Small intestine (tissue), 7 donors: ENCODE results near the gene SIVA1. TPM values are rescaled to one million over a fixed set of nuclear protein-coding genes. Genes with fewer than 3 reads are reported as not detected.

Experiments used
- DNase-seq, 2 donors: peaks; one replicate each; pipeline versions ENCODE4 v3.0.0 to v3.0.0-alpha.2; 2013
- FAIRE-seq: peaks from 2 replicates; lab custom pipeline; 2012; peaks lifted over from hg19 to GRCh38; lab: Jason Lieb, UNC
- H3K27ac ChIP-seq, 3 donors: one replicate each; pipeline ENCODE4 v1.5.1; 2013; ENCODE audit warnings: low read length in 2 of 3, mild to moderate bottlenecking in 2 of 3, control low read depth in 1 of 3, inconsistent platforms in 1 of 3, low read depth in 1 of 3, moderate library complexity in 1 of 3
- H3K27me3 ChIP-seq, 3 donors: one replicate each; pipeline ENCODE4 v1.6.1; 2013; ENCODE audit warnings: low read length in 3 of 3, inconsistent platforms in 1 of 3; ENCODE audit not compliant: control insufficient read depth in 3 of 3, insufficient read depth in 3 of 3
- H3K36me3 ChIP-seq, 3 donors: one replicate each; pipeline ENCODE4 v1.6.1; 2013; ENCODE audit warnings: low read length in 3 of 3, inconsistent platforms in 1 of 3, low read depth in 1 of 3, mild to moderate bottlenecking in 1 of 3, moderate library complexity in 1 of 3; ENCODE audit not compliant: control insufficient read depth in 3 of 3, insufficient read depth in 2 of 3
- H3K4me1 ChIP-seq, 3 donors: one replicate each; pipeline ENCODE4 v1.6.1; 2013; ENCODE audit warnings: low read length in 2 of 3, inconsistent platforms in 1 of 3, low read depth in 1 of 3, mild to moderate bottlenecking in 1 of 3, moderate library complexity in 1 of 3; ENCODE audit not compliant: control insufficient read depth in 3 of 3, insufficient read depth in 2 of 3
- H3K4me3 ChIP-seq, 3 donors: one replicate each; pipeline ENCODE4 v1.5.1; 2013; ENCODE audit warnings: low read length in 3 of 3, control low read depth in 1 of 3, inconsistent platforms in 1 of 3, low read depth in 1 of 3, mild to moderate bottlenecking in 1 of 3, moderate library complexity in 1 of 3
- H3K9me3 ChIP-seq, 2 donors: one replicate each; pipeline ENCODE4 v1.6.1; 2013; ENCODE audit warnings: low read depth in 1 of 2, low read length in 1 of 2; ENCODE audit not compliant: control insufficient read depth in 2 of 2, insufficient read depth in 1 of 2
- WGBS, 3 donors: extraction: QIAGEN DNeasy Blood & Tissue Kit; methylation state at CpG; one replicate each; pipeline ENCODE4 v1.1.7; 2013; 5-methylcytosine and 5-hydroxymethylcytosine counted together
- polyA plus RNA-seq, 4 donors: library from polyadenylated mRNA; stranded (reverse) in 3 of 4; unstranded in 1 of 4; fragments of 200-250 nt in 3 of 4; fragments of 120-200 nt in 1 of 4; gene quantifications; one replicate each; pipeline versions ENCODE4 v1.2.1 to v1.2.3, GENCODE V29; 2013
- donor health status: healthy with polysubstance abuse.
- donor health status: control.
- donor health status: control.
- donor health status: Bipolar disorder and iron deficiency.
- donor health status: healthy.

The SIVA1 gene
- polyA plus RNA-seq, 4 donors, result 91.9 to 269 (median 140) TPM

- WGBS, 3 donors, result 89 to 91% (median 90%) methylated on average over 22 of the region's 22 CpGs
- no peak overlapping the region for H3K27ac ChIP-seq
- DNase-seq (no peak), FAIRE-seq (no peak)
- no peaks in the 10 kb centered on the region for H3K4me1 ChIP-seq
- no peak overlapping the region for H3K4me3 ChIP-seq
- H3K9me3 ChIP-seq, result no peaks in the 10 kb centered on the region
- H3K36me3 ChIP-seq, result peaks cover 14 to 84% (median 14%) of the 10 kb centered on the region in 3 donors
- no peaks in the 10 kb centered on the region for H3K27me3 ChIP-seq
Measured at GRCh38 chr14:104717137-104717536, 35.8 kb upstream of the SIVA1 start.

GRCh38 chr14:104717646-104718045, 35.3 kb upstream of the SIVA1 start:
- FAIRE-seq (no peak), DNase-seq (no peak)

GRCh38 chr14:104718147-104718546, 34.8 kb upstream of the SIVA1 start:
- H3K27me3 ChIP-seq, result no peaks in the 10 kb centered on the region
- WGBS, 3 donors, result 84 to 91% (median 86%) methylated on average over 10 of the region's 10 CpGs
- H3K36me3 ChIP-seq, result peaks cover 13 to 83% (median 13%) of the 10 kb centered on the region in 3 donors
- H3K4me3 ChIP-seq, result no peak overlapping the region
- no peaks in the 10 kb centered on the region for H3K9me3 ChIP-seq
- no peaks in the 10 kb centered on the region for H3K4me1 ChIP-seq
- FAIRE-seq (no peak), DNase-seq (no peak)
- no peak overlapping the region for H3K27ac ChIP-seq

More at GRCh38 chr14:104717646-104718045, 35.3 kb upstream of the SIVA1 start:
- Histone ChIP-seq H3K27me3 (no peaks in the 10 kb centered on the region), H3K4me1 (no peaks in the 10 kb centered on the region), H3K27ac (no peak overlapping the region), H3K9me3 (no peaks in the 10 kb centered on the region), H3K4me3 (no peak overlapping the region), H3K36me3 (peaks cover 13 to 84% (median 14%) of the 10 kb centered on the region in 3 donors)
- WGBS, 3 donors, result 71 to 80% (median 76%) methylated on average over 19 to 20 of the region's 20 CpGs

- H3K36me3 ChIP-seq, result peaks cover 10 to 78% (median 13%) of the 10 kb centered on the region in 3 donors
- 90 to 93% (median 91%) methylated on average over 11 of the region's 11 CpGs for WGBS, 3 donors
- H3K4me3 ChIP-seq, result no peak overlapping the region
- no peak overlapping the region for H3K27ac ChIP-seq
- H3K4me1 ChIP-seq, result no peaks in the 10 kb centered on the region
- DNase-seq (no peak), FAIRE-seq (no peak)
- H3K9me3 ChIP-seq, result no peaks in the 10 kb centered on the region
- no peaks in the 10 kb centered on the region for H3K27me3 ChIP-seq
Measured at GRCh38 chr14:104718871-104719270, 34.1 kb upstream of the SIVA1 start.

- WGBS, 3 donors, result 84 to 86% (median 84%) methylated on average over 13 to 15 of the region's 15 CpGs
- H3K9me3 ChIP-seq, result no peaks in the 10 kb centered on the region
- no peaks in the 10 kb centered on the region for H3K27me3 ChIP-seq
- DNase-seq (no peak), FAIRE-seq (no peak)
- H3K27ac ChIP-seq, result no peak overlapping the region
- H3K4me1 ChIP-seq, result no peaks in the 10 kb centered on the region
- no peak overlapping the region for H3K4me3 ChIP-seq
- H3K36me3 ChIP-seq, result peaks cover 10 to 74% (median 12%) of the 10 kb centered on the region in 3 donors
Measured at GRCh38 chr14:104719343-104719742, 33.6 kb upstream of the SIVA1 start.

- no peak for FAIRE-seq
- no peaks in the 10 kb centered on the region for H3K9me3 ChIP-seq
- H3K4me3 ChIP-seq, result no peak overlapping the region
- no peaks in the 10 kb centered on the region for H3K27me3 ChIP-seq
- WGBS, 3 donors, result 80 to 85% (median 83%) methylated on average over 16 to 18 of the region's 18 CpGs
- H3K27ac ChIP-seq, result no peak overlapping the region
- H3K36me3 ChIP-seq, result peaks cover 3 to 51% (median 4%) of the 10 kb centered on the region in 3 donors
- no peak for DNase-seq
- peaks cover 0 to 13% (median 4%) of the 10 kb centered on the region in 3 donors for H3K4me1 ChIP-seq
Measured at GRCh38 chr14:104721505-104722431, 31.2 kb upstream of the SIVA1 start.

GRCh38 chr14:104722938-104723650, 29.9 kb upstream of the SIVA1 start:
- FAIRE-seq, result no peak
- 15 to 45% (median 31%) methylated on average over 23 to 26 of the region's 26 CpGs for WGBS, 3 donors
- H3K9me3 ChIP-seq, result no peaks in the 10 kb centered on the region
- peaks cover 0 to 13% (median 4%) of the 10 kb centered on the region in 3 donors for H3K4me1 ChIP-seq
- no peaks in the 10 kb centered on the region for H3K27me3 ChIP-seq
- H3K4me3 ChIP-seq, result peak overlapping the region in 1 of 3 donors; percentile 55
- peaks cover 3 to 45% (median 4%) of the 10 kb centered on the region in 3 donors for H3K36me3 ChIP-seq
- peak; percentile 31 to 84 for DNase-seq
- H3K27ac ChIP-seq, result no peak overlapping the region
